Fibroblast of the aortic adventitia (primary cell): ENCODE data around the gene SCN3A. TPM values are rescaled to one million over a fixed set of nuclear protein-coding genes. Genes with fewer than 3 reads are reported as not detected.
A peak's percentile ranks its signal among the peaks of the same experiment; 100 is the strongest.

Source experiments
- DNase-seq: peaks from one replicate; pipeline ENCODE4 v3.0.0-alpha.2; 2010; ENCODE audit warnings: low read depth
- H3K4me3 ChIP-seq: 2 replicates; pipeline ENCODE4 v1.5.1; 2011; ENCODE audit warnings: low read depth, mild to moderate bottlenecking, control low read depth, low read length, moderate library complexity
- CTCF ChIP-seq: IDR thresholded peaks from 2 replicates; pipeline ENCODE4 v1.5.1; 2011; ENCODE audit warnings: mild to moderate bottlenecking, low read length, control low read depth, inconsistent platforms; ENCODE audit not compliant: insufficient read depth
- total RNA-seq: library from RNA; depleted of rRNA; stranded (reverse); fragments of >200 nt; gene quantifications from 2 replicates; pipeline ENCODE4 v1.2.3, GENCODE V29; 2012; ENCODE audit warnings: low replicate concordance

The SCN3A gene
- total RNA-seq, 1 donor = 102 TPM

DNA sequence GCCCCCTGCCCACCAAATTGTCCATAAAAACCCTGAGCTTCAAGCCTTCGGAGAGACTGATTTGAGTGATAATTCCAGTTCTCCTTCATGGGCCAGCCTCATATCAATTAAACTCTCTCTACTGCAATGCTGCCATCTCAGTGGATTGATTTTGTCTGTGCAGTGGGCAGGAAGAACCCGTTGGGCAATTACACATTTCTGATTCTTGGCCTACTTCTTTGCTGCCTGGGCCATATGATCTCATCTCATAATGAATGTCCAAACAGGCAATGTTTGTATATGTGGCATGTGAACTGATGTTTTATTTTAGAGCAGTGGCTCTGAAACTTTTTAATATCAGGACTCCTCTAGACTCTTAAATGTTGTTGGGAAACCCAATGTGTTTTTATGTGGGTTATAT lies 147.3 kb downstream of the SCN3A start:
- H3K4me3 ChIP-seq = no peak overlapping the region
- TF ChIP-seq CTCF = no peak
- no peak for DNase-seq

- peak; percentile 60 for DNase-seq
- TF ChIP-seq CTCF = no peak
- H3K4me3 ChIP-seq = no peak overlapping the region
Observed at GRCh38 chr2:165055082-165055851, 148.6 kb downstream of the SCN3A start.

DNA sequence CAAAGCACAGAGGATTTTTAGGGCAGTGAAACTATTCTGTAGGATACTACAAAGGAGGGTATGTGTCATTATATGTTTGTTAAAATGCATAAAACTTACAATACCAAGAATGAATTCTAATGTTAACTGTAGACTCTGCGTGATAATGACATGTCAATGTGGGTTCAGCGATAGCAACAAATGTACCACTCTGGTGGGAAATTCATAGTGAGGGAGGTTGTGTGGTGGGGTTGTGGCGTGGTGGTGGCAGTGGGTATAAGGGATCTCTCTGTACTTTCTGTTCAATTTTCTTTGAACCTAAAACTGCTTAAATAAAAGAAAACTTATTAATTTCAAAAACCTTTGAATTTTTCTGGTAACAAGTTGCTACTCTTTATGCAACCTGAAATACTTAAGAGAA lies 149.2 kb downstream of the SCN3A start:
- DNase-seq = no peak
- no peak overlapping the region for H3K4me3 ChIP-seq
- no peak for TF ChIP-seq CTCF

DNA sequence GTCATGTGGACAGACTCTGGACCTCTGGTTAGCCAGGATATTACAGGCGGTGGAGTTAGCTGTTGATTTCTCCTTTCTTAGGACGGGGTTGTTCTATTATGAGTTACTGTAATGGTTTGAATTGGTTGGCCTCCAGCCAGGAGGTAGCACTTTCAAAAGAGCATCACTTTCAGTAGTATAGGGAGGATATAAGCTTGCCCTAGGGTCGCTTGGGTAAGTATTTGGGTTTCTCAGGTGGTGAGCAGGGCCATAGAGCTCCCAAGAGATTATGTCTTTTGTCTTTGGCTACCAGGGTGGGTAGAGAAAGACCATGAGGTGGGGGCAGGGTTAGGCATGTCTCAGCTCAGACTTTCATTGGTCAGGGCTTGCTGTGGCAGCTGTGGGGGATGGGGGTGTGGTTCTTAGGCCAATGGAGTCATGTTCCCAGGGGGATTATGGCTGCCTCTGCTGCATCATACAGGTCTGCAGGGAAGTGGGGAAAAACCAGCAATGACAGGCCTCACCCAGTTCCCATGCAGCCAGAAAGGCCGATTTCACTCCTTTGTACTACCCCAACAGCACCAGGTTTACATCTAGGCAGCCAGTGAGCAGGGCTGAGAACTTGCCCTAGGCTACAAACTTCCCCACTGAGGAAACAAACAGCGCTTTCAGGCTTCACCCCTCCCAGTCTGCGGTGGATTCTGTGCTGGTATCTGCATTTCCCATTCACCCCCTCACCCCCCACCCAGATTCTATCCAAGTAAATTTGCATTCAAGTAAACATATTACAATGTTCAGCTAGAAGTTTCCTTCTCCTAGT lies 159.1 kb downstream of the SCN3A start:
- no peak for TF ChIP-seq CTCF
- no peak for DNase-seq
- H3K4me3 ChIP-seq = no peak overlapping the region

Other genes starting within 250 kb of the SCN3A start
- gene SLC38A11, start 248.5 kb downstream of the SCN3A start, total RNA-seq = 0.45 TPM in 1 of 2 replicates, not detected in the other
- gene SCN2A, start 35.4 kb upstream of the SCN3A start, total RNA-seq = 16.7 and 18.5 TPM in 2 replicates